Spinal cord (tissue), 10 donors: ENCODE measurements around the gene SPAG16. TPM values are rescaled to one million over a fixed set of nuclear protein-coding genes. Genes with fewer than 3 reads are reported as not detected.

Source experiments
- DNase-seq, 6 donors: peaks; one replicate each; pipeline versions ENCODE4 v3.0.0 to v3.0.0-alpha.2; 2013 to 2015; ENCODE audit warnings: low spot score in 6 of 6, low read depth in 4 of 6
- H3K27ac ChIP-seq: one replicate; pipeline ENCODE4 v1.5.1; 2013; ENCODE audit warnings: low read depth, low read length, control low read depth
- H3K27me3 ChIP-seq: one replicate; pipeline ENCODE4 v1.6.1; 2013; ENCODE audit warnings: low read length; ENCODE audit not compliant: control insufficient read depth, insufficient read depth
- H3K36me3 ChIP-seq: one replicate; pipeline ENCODE4 v1.6.1; 2013; ENCODE audit warnings: low read length; ENCODE audit not compliant: control insufficient read depth, insufficient read depth
- H3K4me1 ChIP-seq: one replicate; pipeline ENCODE4 v1.6.1; 2013; ENCODE audit warnings: low read length; ENCODE audit not compliant: control insufficient read depth, insufficient read depth
- H3K4me3 ChIP-seq: one replicate; pipeline ENCODE4 v1.5.1; 2013; ENCODE audit warnings: low read depth, low read length, control low read depth
- H3K9me3 ChIP-seq: one replicate; pipeline ENCODE4 v1.6.1; 2013; ENCODE audit warnings: low read length; ENCODE audit not compliant: control insufficient read depth, insufficient read depth
- WGBS: methylation state at CpG from one replicate; pipeline ENCODE4 v1.1.5; 2013; ENCODE audit warnings: missing lambda C conversion rate; ENCODE audit not compliant: insufficient coverage; 5-methylcytosine and 5-hydroxymethylcytosine counted together
- polyA plus RNA-seq, 2 donors: library from polyadenylated mRNA; unstranded; fragments of 120-200 nt; gene quantifications; one replicate each; pipeline ENCODE4 v1.2.1, GENCODE V29; 2013; ENCODE audit not compliant: insufficient read length in 2 of 2
- total RNA-seq, 2 donors: library from RNA; depleted of rRNA in 1 of 2; stranded (reverse); fragments of 120-200 nt in 1 of 2; fragments of >200 nt in 1 of 2; gene quantifications; one replicate each; pipeline versions ENCODE4 v1.2.3 to v1.2.4, GENCODE V29; 2013 to 2014
- donor health status: healthy.

The SPAG16 gene
- total and polyA plus RNA-seq, 4 donors: 47.4 to 86.2 (median 74.2) TPM

DNA sequence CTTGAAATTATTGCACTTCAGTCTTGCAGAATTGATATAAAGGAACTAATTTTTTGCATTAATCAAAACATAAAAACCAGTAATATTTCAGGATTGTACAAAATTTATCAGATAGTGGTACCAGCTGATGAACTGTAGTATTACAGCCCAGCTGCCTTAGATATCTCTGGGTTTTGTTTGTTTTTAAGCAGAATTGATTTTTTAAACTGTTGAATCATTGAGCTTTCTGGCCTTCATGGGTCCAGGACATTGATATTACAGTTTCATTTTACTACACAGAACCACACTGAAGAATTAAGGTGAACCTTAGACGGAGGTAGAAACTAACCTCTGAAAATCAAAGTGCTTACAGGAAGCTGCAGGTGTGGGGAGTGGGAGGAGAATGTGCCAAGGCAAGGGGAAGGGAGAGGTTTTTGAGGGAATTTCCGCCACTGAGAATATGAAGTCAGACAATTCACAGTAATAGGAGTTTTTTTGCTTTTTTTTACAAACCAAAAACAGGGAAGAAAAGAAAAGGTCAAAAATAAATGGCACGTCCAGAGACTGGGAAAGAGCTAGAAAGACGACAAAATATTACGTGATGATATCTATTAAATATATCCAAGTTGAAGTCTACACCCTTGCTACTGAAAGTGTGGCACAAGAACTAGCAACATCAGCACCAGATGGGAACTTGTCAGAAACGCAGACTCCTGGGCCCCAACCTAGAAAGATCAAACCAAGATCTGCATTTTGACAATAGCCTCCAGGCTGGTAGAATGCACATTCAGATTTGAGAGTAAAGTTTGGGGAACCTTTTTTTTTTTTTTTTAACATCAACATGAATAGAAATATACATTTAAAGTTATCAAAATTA is 40.8 kb upstream of the SPAG16 start:
- Histone ChIP-seq H3K9me3 (no peaks in the 10 kb centered on the region), H3K27ac (no peak overlapping the region), H3K4me3 (no peak overlapping the region), H3K27me3 (no peaks in the 10 kb centered on the region), H3K36me3 (no peaks in the 10 kb centered on the region), H3K4me1 (no peaks in the 10 kb centered on the region)
- DNase-seq: no peak
- WGBS: 100% methylated on average over 1 of the region's 6 CpGs

DNA sequence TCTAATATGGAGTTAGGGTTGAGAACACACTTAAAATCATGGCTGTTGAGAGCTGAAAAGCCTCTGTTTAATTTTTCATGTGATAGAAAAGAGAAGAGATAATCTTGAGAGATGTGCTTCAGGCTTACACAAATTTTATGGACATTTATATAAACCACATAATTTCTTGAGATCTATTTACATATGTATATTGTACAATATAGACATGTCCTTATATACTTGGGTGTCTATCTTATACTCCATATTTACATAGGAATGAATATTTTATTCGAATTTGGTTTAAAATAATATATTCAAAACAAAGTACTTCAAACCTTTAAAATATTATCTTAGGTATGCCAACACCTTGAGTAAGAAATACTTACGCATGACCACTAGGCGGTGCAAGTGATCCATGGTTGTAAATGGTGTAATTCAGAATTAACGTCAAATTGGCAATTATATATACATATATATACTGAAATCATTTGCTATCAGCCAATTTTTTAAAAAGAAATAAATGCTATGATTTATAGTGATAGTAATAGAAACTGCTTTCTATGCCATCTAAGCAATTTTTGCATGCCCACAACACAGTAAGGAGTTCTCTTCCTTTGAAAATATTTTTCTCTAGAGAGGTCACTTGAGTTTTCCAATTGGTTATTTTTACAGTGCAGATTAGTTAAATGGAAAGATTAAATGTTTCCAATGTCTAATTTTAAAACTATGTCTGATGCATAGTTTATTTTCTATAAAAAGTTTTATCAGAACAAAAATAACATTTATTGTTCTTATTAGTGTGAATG is 37.6 kb upstream of the SPAG16 start:
- no peaks in the 10 kb centered on the region for H3K9me3 ChIP-seq
- H3K4me3 ChIP-seq: no peak overlapping the region
- H3K36me3 ChIP-seq: no peaks in the 10 kb centered on the region
- no peaks in the 10 kb centered on the region for H3K27me3 ChIP-seq
- WGBS: no CpG with 5 or more reads among the region's 4 CpGs
- DNase-seq: peak in 5 of 6 donors; percentile 13 to 85 (median 40)
- no peaks in the 10 kb centered on the region for H3K4me1 ChIP-seq
- H3K27ac ChIP-seq: no peak overlapping the region

DNA sequence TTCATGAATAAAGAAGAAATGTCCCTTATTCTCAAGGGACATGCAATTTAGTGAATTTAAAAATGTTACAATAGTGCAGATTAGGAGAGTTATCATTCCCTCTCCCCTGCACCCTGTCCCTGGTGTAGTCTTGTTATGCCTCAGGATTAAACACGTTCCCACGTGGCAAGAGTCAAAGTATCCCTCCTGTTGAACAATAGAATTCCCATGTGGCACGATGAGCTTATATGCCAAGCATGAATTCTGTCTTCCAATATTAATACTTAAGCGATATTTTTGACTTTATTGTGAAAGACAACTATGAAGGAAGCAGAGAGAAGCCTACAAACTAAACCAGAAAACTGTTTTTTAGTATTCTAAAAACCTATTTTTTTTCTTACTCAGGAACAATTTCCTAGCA is 36.7 kb upstream of the SPAG16 start:
- no peak for DNase-seq
- no CpG with 5 or more reads among the region's 4 CpGs for WGBS
- Histone ChIP-seq H3K4me1 (no peaks in the 10 kb centered on the region), H3K36me3 (no peaks in the 10 kb centered on the region), H3K9me3 (no peaks in the 10 kb centered on the region), H3K27ac (no peak overlapping the region), H3K4me3 (no peak overlapping the region), H3K27me3 (no peaks in the 10 kb centered on the region)

DNA sequence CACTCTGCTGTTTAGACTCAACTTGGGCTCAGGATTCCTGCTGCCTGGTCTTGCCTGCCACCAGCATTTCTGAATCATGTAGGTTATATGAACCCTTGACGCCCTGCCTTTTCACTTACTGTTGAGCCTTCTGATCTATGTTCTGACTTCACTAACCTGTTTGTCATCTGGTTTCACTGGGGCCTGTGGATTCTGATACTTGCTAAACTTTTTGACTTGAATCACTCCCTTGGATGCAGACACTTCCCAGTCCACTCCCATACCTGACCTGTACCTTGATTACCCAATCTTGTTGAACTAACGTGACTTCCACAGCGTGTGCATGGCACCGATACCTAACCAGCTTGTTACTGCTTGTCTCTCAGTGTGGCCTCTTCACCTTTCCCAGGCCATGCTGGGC is 35.6 kb upstream of the SPAG16 start:
- H3K27me3 ChIP-seq: no peaks in the 10 kb centered on the region
- no peak overlapping the region for H3K27ac ChIP-seq
- DNase-seq: no peak
- no peaks in the 10 kb centered on the region for H3K4me1 ChIP-seq
- H3K9me3 ChIP-seq: no peaks in the 10 kb centered on the region
- 88% methylated on average over 4 of the region's 4 CpGs for WGBS
- H3K4me3 ChIP-seq: no peak overlapping the region
- no peaks in the 10 kb centered on the region for H3K36me3 ChIP-seq

DNA sequence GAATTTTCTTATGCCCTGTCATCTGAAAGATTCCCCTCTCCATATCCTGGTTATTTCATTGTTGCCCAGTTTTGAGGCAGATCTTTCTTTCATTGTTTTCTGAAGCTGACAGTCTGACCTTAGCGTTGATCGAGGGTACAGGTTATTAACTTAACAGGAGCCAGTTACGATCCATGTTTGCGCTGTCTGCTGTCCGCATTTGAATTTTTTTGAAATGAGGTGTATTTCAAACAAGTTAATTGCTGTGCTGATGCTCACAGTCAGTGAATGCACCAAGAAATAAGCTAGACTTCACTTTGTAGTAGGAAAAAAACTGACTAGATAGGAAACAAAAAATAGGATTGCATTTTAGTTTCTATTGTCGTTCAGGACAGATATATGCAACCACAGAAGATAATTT is 34.8 kb upstream of the SPAG16 start:
- no peak for DNase-seq
- H3K4me1 ChIP-seq: no peaks in the 10 kb centered on the region
- no peaks in the 10 kb centered on the region for H3K9me3 ChIP-seq
- H3K27me3 ChIP-seq: no peaks in the 10 kb centered on the region
- 88% methylated on average over 5 of the region's 6 CpGs for WGBS
- no peak overlapping the region for H3K27ac ChIP-seq
- H3K36me3 ChIP-seq: no peaks in the 10 kb centered on the region
- H3K4me3 ChIP-seq: no peak overlapping the region

GRCh38 chr2:213251618-213252017 is 32.6 kb upstream of the SPAG16 start:
- Histone ChIP-seq H3K9me3 (no peaks in the 10 kb centered on the region), H3K4me1 (no peaks in the 10 kb centered on the region), H3K27ac (no peak overlapping the region), H3K36me3 (no peaks in the 10 kb centered on the region), H3K27me3 (no peaks in the 10 kb centered on the region), H3K4me3 (no peak overlapping the region)
- WGBS: 0% methylated on average over 1 of the region's 3 CpGs
- peak; percentile 59 to 94 (median 72) for DNase-seq

DNA sequence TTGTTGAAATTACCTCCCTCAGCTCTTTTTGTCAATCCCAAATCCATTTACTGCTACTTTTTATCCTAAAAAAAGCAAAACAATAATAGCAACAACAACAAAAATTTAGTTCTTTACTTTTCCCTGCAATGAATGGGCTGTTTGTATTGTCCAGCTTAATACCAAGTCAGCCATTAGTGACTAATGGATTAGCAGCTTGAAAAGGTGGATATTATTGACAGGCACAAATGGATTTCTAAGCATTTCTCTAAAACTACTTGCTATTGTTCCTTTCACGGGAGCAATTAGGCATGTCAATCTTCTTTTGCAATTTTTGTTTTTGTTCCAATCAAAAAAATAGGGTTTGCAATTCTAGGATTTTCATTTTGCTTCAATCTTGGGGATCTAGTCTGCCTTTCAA is 32.1 kb upstream of the SPAG16 start:
- Histone ChIP-seq H3K4me3 (no peak overlapping the region), H3K9me3 (no peaks in the 10 kb centered on the region), H3K36me3 (no peaks in the 10 kb centered on the region), H3K4me1 (no peaks in the 10 kb centered on the region), H3K27ac (no peak overlapping the region), H3K27me3 (no peaks in the 10 kb centered on the region)
- no peak for DNase-seq
- WGBS: no CpG with 5 or more reads among the region's 1 CpG

- no peak overlapping the region for H3K27ac ChIP-seq
- no peaks in the 10 kb centered on the region for H3K36me3 ChIP-seq
- H3K9me3 ChIP-seq: no peaks in the 10 kb centered on the region
- no peak overlapping the region for H3K4me3 ChIP-seq
- no peaks in the 10 kb centered on the region for H3K4me1 ChIP-seq
- peak in 1 of 6 donors; percentile 21 for DNase-seq
- no peaks in the 10 kb centered on the region for H3K27me3 ChIP-seq
- no CpG with 5 or more reads among the region's 4 CpGs for WGBS
Observed at GRCh38 chr2:213253162-213253561, 31.1 kb upstream of the SPAG16 start.

- no CpG with 5 or more reads among the region's 1 CpG for WGBS
- Histone ChIP-seq H3K27me3 (no peaks in the 10 kb centered on the region), H3K36me3 (no peaks in the 10 kb centered on the region), H3K27ac (no peak overlapping the region), H3K4me3 (no peak overlapping the region), H3K4me1 (no peaks in the 10 kb centered on the region), H3K9me3 (no peaks in the 10 kb centered on the region)
- no peak for DNase-seq
Observed at GRCh38 chr2:213259266-213259665, 25.0 kb upstream of the SPAG16 start.
